NCI-H69 (cell line): ENCODE data around the gene DNAH17.

Experiments
- DNase-seq: peaks from one replicate; lab custom pipeline; 2025; lab: John Stamatoyannopoulos, UW

Gene DNAH17, protein sequence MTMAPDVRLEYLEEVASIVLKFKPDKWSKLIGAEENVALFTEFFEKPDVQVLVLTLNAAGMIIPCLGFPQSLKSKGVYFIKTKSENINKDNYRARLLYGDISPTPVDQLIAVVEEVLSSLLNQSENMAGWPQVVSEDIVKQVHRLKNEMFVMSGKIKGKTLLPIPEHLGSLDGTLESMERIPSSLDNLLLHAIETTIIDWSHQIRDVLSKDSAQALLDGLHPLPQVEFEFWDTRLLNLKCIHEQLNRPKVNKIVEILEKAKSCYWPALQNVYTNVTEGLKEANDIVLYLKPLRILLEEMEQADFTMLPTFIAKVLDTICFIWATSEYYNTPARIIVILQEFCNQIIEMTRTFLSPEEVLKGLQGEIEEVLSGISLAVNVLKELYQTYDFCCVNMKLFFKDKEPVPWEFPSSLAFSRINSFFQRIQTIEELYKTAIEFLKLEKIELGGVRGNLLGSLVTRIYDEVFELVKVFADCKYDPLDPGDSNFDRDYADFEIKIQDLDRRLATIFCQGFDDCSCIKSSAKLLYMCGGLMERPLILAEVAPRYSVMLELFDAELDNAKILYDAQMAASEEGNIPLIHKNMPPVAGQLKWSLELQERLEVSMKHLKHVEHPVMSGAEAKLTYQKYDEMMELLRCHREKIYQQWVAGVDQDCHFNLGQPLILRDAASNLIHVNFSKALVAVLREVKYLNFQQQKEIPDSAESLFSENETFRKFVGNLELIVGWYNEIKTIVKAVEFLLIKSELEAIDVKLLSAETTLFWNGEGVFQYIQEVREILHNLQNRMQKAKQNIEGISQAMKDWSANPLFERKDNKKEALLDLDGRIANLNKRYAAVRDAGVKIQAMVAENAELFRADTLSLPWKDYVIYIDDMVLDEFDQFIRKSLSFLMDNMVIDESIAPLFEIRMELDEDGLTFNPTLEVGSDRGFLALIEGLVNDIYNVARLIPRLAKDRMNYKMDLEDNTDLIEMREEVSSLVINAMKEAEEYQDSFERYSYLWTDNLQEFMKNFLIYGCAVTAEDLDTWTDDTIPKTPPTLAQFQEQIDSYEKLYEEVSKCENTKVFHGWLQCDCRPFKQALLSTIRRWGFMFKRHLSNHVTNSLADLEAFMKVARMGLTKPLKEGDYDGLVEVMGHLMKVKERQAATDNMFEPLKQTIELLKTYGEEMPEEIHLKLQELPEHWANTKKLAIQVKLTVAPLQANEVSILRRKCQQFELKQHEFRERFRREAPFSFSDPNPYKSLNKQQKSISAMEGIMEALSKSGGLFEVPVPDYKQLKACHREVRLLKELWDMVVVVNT (N-terminal part only)

DNA sequence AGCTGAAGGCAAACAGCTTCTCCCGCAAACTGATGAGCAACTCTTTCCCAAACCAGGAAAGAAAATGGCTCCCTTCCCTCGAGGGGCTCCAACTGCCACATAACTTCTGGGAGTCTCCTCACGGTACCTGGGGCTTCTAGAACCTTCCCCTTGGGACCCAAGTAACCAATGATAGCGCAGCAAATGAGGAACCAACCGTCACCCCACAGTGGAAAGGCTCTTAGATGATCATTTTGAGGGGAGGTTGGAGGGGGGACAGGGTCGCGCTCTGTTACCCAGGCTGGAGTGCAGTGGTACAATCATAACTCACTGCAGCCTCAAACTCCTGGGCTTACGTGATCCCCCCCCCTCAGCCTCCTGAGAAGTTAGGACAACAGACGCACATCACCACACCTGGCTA lies at the start of gene DNAH17:
Gene DNAH17, minus strand, starts transcription at position 101 of the 400 bp plus-strand sequence. CDS start 2,339 bp downstream, outside the sequence.
- DNase-seq = no peak

DNA sequence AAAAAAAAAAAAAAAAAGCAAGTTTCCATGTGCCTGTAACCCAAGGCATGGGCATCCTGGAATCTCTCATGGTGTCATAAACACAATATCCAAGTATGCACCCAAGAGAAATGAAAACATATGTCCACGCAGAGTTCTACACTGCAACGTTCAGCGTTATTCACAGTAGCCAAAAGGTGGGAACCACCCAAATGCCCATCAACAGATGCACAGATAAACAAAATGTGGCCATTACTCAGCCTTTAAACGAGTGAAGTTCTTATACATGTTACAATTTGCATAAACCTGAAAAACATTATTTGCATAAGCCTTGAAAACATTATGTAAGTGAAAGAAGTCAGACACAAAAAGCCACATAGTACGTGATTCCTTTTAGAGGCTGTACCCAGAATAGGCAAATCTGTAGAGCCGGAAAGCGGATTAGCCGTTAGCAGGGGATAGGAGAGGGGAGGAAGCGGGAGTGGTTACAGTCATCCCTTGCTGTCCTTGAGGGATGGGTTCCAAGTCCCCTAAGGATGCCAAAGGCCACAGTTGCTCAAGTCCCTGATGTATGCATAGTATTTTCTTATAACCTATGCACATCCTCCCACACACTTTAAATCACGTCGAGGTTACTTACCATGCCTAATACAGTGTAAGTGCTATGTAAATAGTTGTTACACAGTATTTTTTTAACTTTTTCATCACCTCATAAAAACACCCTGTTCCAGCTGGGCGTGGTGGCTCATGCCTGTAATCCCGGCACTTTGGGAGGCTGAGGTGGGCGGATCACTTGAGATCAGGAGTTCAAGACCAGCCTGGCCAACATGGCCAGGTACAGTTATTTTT lies 47.3 kb upstream of the DNAH17 start:
- no peak for DNase-seq

DNA sequence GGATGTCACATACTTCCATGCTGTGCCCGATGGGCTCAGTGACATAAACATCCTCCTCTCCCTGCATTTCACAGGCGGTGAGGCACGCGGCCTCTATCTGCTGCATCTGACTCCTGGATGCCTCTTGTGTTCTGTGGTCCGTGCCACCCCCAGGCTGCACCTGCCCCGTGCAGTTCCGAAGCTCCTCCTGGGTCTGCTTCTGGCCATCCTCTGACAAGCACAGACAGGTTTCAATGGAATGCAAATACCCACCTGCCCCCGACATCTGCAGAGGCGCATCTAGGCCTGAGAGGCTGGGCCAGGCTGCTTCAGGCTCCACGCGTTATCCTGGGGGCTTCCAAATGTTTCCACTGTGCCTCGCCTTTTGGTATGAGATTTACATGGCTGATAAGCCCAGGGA lies 46.3 kb upstream of the DNAH17 start:
- no peak for DNase-seq

DNA sequence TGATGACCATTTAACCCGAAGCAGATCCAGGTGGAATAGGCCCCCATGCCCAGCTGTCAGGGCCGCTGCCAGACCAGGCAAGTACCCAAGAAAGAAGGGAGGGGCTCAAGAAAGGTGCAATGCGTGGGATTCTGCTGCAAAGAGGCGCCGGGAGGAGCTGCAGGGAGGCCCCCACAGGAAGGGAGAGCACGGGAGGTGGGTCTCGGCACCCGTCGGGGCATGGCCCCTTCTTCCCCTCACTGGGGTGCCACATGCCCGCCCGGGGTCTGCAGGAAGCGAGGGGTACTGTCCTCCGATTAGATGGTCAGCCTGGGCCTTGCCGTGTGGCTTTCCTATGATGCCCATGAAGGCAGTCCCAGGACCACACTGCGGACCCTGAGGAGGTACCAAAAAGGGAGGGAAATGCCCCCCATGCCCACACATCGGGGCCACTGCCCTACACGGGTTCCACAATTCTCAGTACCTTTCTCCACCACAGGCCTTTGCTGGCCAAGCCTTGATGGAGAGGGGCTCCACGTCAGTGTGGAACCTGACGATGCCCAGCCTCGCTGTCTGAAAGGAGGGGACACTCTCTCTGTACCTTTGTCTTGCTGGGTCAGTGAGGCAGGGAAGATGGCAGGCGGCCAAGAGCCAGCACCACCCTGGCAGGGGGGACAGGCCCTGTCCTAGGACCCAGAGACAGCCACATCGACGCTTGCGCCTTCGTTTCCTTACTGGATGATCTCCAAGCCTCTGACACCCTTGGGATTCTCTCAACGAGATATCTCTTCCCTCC lies 45.5 kb upstream of the DNAH17 start:
- DNase-seq = no peak

DNA sequence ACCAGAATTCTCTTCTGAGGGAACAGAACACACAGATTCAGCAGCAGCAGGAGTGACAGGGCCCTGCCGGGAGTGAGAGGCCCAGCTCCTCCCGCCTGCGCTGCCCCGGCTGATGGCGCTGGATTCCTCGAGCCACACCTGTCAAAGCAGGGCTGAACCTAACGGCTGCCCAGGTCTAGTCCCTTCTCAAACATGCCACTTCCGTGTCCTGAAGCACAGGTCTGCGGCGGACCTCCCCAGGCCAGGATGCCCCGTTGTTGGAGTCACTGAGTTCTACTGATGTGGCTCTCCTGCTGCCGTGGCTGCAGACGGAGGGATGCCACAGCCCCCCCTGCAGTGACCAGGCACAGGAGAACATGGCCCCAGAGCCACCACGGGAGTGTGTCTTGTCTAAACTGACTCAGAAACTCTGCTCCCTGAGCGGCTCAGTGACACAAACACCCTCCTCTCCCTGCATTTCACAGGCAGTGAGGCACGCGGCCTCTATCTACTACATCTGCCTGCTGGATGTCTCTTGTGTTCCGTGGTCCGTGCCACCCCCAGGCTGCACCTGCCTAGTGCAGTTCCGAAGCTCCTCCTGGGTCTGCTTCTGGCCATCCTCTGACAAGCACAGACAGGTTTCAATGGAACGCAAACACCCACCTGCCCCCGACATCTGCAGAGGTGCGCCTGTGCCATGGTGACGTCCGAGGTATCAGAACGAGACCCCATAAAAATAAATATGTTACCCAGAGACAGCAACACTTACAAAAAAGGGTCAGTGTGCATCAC lies 44.7 kb upstream of the DNAH17 start:
- DNase-seq = no peak

DNA sequence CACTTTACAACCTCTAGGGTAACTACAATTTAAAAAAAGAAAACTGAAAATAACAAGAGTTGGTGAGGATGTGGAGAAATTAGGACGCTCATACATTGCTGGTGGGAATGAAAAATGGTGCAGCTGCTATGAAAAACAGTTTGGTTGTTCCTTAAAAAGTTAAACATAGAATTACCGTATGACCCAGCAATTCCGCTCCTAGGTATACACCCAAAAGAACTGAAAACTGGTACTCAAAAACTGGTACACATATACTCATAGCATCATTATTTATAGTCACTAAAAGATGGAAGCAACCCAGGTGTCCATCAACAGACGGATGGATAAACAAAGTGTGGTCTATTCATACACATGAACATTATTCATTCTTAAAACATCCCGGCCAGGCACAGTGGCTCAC lies 42.9 kb upstream of the DNAH17 start:
- no peak for DNase-seq

DNA sequence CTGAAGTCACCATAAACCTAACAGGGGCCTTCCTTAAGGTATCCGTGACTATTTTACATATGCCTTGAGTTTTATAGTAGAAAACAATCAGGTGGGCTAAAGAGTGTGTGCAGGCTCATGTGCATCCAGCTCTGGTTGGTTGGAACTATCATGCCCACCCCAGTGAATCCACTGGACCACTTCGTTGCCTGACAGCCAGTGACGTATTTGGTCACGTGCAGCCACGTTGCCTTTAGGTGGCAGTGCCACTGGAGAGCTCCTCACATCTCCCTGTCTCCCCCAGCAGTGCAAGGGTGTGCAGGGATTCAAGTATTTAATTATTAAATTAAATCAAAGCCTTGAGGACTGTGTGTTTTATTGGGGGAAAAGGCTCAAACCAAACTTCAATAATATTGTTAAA lies 42.1 kb upstream of the DNAH17 start:
- no peak for DNase-seq

DNA sequence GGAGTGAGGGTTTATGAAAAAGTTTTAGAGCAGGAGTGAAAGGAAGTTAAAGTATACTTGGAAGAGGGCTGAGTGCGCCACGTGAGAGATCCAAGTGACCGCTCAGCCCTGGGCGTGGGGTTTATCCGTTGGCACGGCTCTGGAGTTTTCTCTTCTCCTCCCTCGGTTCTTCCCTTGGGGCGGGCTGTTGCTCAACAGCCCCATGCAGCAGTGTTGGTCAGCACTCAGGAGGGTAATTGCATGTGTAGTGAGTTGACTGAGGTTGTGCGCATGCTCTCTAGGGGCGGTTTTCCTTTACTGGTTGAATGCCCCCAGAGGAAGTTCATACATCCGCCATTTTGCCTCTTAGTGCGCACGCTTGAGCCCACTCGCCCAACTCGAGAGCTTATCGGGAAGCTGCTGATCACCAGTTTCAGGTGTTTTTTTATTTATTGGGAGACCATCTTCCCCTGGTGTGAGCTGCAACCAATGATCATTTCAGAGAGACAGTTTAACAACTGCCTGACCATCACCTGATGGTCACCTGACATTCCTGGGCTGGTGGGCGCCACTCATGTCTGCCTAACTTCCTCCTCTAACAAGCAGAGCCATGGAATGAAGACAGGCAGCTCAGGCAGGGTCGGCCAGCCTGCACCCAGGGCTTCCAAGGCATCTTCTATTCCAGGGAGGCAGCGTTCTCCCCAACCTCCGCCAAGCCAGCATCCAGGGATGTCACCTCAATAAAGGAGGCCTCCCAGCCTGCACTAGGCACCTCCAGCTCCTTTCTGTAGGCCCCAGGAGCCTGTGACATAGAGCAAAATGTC lies 41.3 kb upstream of the DNAH17 start:
- DNase-seq = no peak

DNA sequence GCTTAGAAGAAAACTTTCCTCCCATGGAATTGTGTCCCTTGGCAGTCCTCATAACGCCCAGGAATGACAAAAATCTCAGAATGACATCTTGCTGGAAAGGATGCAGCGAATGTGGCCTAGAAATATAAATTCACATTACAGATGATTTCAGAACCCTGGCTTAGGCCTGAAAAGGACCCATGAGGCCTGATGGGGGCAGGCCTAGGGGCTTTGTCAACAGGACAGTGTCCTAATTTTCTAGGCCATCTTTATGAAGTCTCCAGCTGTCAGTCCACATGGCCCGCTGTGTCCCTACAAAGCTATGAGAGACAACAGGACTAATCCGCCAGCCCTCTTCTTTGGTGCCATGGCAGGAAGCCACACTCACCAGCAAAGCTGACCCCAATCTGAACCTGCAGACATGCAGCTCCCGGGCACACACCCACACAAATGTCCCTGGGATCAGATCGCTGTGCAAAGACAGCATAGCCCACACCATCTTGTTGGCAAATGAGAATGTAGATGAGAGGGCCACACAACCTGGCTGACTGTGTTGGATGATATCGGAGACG lies 40.4 kb upstream of the DNAH17 start:
- DNase-seq = no peak

DNA sequence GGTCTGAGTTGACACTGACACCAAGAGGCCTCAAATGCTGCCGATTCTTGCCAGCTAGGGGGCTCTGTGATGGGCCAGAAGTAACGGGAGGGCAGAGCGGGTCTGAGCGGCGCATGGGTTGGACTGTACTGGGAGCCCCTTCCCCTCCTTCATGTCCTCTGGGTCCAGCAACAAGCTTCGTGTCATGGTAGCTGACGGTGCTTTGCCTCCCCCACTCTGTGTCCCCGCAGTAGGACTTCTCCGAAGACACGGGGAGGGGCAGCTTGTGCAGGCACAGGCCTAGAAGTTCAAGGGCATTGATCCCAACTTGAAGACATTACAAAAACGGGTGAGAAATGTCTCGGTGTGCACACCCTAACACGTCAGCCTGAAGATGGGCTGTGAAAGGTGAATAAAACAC lies 39.8 kb upstream of the DNAH17 start:
- DNase-seq = no peak

DNA sequence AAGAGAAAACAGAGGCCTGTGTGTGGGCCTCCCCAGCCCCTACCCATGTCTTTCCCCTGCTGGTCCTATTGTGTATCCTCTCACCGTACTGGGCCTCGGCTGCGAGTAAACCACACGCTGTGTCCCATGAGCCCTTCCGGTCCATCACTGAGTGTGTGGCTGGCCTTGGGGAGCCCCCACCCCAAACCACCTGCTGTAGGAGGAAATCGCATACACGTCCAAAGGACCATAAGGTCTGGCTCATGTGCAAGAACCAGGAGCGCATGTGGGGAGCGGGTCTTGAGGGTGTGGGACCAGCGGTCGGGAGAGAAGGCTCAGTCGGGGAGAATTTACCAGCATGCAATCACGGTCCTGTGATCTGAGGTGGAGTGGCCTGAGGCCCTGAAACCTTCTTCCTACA lies 38.4 kb upstream of the DNAH17 start:
- DNase-seq = no peak

DNA sequence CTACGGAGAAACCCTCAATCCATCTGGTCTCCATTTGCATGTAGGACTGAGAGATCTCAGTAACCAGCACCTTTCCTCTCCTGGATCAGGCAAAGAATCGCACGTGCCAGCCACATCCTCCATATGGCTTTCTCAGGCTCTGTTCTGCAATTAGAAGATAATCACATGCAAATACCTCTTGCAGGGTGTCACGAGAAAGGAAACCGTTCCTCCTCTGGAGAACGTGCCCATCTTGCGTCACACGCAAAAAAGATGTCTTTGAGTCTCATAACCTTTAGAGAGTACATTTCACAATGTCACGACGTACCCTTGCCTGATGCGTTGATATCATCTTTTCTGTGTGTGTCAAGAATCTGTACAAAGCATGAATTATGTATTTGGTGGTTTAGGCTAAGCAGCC lies 36.2 kb upstream of the DNAH17 start:
- DNase-seq = no peak

DNA sequence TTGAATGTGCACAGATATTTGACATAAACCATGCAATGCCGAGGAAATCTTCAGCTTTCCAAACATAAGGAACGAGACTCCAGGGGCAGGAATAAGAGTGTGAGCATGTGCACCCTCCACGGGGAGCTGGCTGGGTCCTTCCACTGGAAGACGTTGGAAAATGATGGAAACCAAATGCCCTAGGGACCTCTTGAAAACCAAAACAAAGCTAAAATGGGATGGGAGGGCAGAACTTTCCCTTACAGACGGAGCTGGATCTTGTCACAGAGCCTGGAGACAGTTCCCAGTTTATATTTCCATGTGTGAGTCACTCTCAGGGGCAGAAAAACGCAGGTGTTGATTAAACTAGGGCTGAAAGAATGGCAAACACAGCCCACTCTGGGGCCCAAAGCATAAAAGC lies 34.4 kb upstream of the DNAH17 start:
- no peak for DNase-seq

DNA sequence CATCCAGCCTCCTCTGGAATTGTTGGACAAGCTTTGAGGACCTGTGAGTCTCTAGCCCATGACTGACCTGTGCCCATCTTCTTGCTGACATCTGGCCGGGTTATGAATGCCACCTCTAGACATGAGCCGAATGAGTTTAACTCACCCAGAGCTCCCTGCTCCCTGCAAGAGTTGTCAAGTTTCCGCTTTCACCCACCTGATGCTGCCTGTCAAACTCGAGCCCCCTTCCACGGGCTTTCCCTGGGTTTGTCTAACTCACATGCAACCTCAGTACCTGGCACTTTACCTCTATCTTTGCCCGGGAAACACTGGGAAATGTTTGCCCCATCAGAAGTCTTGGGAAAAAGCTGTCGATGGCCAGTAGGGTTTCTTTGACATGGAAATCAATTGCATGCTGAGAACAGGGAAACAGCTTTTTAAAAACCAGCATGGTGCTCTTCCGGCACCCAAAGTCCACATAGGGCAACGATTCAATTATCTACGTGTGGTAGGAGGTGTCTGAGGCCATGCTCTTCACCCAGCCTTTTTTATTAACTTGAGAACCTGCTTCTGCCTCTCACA lies 33.8 kb upstream of the DNAH17 start:
- DNase-seq = no peak

DNA sequence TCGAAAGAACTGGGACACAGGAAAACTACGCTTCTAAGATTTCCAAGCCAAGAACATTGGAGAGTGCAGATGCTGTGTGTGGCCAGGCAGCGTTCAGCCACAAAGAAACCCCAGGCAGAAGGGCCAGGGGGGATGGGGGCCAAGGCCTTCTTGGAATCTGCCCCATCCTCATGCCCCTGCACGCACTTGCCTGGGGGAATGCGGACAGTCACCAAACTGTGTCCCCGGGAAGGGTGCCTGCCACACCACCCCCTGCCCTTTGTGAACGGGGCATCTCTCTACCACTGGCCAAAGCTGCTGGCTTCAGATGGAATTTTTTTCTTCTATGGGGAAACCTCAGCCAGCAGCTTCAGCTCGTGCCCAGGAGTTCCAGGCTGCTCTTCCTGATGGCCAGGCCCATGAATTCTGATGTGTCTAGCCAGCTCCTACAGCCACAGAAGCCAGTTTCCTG lies 32.0 kb upstream of the DNAH17 start:
- no peak for DNase-seq

DNA sequence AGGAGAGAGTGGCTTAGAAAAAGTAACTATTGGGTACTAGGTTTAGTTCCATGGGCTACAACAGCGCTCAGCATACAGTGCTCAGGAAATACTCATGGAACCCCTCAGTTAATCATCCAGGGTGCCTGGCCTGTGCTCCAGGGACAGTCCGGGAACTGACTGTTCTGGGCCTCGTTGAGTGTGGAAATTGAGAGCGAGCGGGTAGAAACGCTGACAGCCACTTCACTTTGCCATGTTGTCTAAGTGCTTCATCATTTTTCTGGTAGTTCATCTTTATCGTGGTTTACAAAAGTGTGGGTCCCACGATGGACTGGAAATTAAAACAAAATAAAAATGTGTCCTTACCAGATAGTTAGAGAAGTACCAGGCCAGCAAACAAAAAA lies 31.6 kb upstream of the DNAH17 start:
- no peak for DNase-seq

DNA sequence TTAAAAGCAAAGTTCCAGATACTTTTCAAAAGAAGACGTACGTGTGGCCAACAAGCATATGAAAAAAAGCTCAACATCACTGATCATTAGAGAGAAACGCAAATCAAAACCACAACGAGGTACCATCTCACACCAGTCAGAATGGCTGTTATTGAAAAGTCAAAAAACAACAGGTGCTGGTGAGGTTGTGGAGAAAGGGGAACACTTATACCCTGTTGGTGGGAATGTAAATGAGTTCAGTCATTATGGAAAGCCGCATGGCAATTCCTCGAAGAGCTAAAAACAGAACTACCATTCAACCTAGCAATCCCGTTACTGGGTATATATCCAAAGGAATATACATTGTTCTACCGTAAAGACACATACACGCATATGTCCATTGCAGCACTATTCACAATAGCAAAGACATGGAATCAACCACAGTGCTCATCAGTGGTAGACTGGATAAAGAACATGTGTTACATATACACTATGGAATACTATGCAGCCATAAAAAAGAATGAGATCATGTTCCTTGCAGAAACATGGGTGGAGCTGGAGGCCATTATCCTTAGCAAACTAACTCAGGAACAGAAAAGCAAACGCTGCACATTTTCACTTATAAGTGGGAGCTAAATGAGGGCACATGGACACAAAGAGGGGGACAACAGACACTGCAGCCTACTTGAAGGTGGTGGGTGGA lies 31.1 kb upstream of the DNAH17 start:
- DNase-seq = no peak

DNA sequence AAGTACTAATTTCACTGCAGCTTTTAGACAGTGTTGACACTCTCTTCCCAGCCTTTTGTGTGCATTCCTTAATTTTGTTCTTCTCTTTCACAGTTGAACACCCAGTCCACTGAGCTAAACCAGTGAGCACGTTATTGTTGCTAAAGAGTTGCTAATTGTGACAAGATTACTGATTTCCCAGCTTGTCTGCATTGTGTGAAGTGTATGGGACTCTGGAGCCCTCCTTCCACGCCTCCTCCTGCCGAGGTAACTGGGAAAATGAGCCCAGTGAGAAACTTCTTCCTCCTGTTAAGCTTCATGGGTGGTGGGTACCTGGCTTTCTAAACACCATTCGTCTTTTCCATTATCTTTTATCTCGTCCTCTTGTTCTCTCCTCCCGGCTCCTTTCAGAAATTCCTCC lies 29.8 kb upstream of the DNAH17 start:
- DNase-seq = no peak
